GM23248 (cell line): ENCODE results near the gene THADA.

Source experiments
- EZH2 ChIP-seq: fragments of 200-600 bp; sonication (generic); IDR thresholded peaks from 2 replicates; pipeline ENCODE4 v1.6.1; 2018; ENCODE audit warnings: antibody characterized with exemption, mild to moderate bottlenecking; ENCODE audit not compliant: insufficient read depth, poor library complexity, severe bottlenecking
- EZH2phosphoT487 ChIP-seq: fragments of 200-600 bp; sonication (generic); IDR thresholded peaks from 2 replicates; pipeline ENCODE4 v1.6.1; 2018; ENCODE audit warnings: antibody characterized with exemption, moderate library complexity, mild to moderate bottlenecking, low read depth; ENCODE audit not compliant: insufficient read depth

DNA sequence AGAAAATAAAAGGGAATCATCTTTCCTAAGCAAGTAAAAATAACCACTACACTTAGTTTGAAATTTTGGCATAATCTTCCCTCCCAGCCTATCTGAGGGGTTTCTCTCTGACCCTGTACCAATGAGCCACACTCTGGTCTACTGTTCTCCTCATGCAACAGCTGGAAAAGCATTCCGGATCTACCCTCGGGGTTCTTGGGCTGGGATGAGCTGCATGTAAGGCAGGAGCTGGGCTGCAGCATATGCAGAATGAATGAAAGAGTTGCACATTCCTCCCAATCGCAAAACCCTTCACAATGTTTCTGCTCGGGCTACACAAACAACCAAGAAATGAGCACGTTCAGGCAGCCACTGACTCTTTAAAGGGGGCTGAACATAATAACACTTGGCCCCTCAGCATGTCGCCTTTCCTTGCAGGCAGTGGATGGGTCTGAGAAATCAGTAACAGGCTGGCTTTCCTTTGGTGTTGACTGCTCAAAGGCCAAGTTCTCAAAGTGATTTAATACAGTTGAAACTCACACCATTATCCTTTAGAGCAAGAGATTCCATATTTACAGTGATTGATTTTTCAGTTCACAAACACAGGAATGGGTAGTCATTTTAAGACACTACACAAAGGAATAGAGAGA, 189.1 kb downstream of the THADA start:
- TF ChIP-seq EZH2 = no peak
- no peak for TF ChIP-seq EZH2phosphoT487
